ENCODE results near the gene POLR3H.
"Not testable (repeated sequence)": the region's sequence is repeated elsewhere in the genome, so short reads cannot be mapped to it uniquely, and the experiment has no call there.

POLR3H gene, protein sequence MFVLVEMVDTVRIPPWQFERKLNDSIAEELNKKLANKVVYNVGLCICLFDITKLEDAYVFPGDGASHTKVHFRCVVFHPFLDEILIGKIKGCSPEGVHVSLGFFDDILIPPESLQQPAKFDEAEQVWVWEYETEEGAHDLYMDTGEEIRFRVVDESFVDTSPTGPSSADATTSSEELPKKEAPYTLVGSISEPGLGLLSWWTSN

DNA sequence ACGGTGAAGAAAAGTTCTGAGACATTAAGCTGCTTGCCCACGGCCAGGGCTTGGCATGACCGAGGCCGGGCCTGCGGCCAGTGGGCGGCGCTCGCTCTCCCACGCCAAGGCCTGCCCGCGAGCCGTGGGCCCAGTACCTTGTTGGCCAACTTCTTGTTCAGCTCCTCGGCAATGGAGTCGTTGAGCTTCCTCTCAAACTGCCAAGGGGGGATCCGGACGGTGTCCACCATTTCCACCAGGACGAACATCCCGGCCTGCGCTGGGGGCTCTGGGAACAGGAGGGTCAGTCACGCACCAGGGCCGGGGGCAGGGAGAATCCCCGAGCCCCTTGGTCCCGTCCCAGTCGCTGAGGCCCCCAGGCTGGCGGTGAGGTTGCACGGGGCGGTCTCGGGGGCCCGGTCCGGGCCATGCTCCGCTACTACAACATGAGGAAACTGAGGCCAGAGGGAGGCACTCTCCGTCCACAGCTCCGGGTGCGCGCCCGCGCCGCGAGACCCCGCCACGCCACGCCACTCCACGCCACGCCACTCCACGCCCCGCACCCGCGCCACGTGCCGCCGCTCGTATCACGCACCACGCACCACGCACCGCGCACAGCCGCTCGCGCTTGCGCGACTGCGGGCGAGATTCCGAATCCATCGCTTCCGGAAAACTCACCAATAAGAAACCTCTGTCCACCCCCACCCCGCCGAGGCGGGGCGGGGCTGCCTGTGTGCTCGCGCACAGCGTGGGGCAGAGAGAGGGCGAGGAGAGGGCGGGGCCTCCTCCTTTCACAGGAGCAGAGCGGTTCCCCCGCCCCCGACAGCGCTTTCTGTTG is at the start of gene POLR3H:
Gene POLR3H, minus strand, starts transcription at position 617 of the 817 bp plus-strand sequence. Its CDS starts 369 bp downstream, at position 248.
- DNase-seq (ENCODE audit: low read depth in 2 of 2): peak; percentile 90 to 94

DNA sequence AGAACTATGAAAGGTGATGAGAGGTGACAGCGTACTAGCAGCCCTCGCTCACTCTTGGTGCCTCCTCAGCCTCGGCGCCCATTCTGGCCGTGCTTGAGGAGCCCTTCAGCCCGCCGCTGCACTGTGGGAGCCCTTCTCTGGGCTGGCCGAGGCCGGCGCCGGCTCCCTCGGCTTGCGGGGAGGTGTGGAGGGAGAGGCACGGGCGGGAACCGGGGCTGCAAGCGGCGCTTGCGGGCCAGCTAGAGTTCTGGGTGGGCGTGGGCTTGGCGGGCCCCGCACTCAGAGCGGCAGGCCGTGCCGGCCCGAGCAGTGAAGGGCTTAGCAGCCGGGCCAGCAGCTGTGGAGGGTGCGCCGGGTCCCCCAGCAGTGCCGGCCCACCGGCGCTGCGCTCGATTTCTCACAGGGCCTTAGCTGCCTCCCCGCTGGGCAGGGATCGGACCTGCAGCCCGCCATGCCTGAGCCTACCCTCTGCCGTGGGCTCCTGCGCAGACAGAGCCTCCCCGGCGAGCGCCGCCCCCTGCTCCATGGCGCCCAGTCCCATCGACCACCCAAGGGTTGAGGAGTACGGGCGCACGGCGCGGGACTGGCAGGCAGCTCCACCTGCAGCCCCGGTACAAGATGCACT is 49.2 kb upstream of the POLR3H start:
- not testable (repeated sequence) for DNase-seq (ENCODE audit: low read depth in 2 of 2)

DNA sequence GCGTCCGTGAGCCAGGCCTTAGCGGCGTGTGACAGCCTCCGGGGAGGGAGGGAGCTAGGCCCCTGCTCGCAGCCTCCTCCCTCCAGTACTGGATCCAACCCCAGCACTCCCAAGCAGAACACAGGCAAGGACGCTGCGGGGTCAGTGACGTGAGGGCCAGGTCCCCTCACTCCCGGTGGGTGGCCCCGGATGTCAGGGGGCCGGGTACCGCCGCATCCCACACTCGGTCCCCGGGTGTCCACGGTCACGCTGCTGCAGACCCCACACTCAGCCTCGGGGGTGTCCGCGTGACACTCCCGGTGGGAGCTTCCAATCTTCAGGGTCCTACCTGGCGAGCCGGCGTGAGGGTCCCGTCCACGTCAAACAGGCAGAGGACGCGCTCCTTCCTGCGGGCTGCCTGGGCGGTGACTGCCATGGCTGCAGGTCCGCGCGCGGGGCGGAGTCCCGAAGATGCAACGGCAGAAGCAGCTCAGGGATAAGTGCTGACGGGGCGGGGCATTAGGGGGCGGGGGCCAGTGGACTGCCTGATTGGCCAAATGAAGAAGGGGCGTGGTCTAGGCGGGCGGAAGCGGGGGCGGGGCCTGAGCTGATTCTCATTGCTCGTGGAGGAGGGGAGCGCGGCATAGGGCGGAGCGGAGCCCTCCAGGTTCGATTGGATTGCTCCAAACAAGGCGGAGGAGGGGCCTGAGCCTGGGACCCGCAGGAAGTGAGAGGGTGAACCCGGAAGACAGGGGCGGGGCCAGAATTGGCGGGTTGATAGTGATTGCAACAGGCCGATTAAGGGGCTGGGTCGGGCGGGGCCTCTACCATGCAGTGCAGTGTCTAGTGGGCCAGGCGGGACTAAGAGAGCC is 45.3 kb upstream of the POLR3H start, which contains the start of gene PMM1:
Gene PMM1, minus strand, starts transcription at position 450 of the 851 bp plus-strand sequence. Its CDS starts 35 bp downstream, at position 415.
- peak; percentile 100 for DNase-seq (ENCODE audit: low read depth in 2 of 2)

DNA sequence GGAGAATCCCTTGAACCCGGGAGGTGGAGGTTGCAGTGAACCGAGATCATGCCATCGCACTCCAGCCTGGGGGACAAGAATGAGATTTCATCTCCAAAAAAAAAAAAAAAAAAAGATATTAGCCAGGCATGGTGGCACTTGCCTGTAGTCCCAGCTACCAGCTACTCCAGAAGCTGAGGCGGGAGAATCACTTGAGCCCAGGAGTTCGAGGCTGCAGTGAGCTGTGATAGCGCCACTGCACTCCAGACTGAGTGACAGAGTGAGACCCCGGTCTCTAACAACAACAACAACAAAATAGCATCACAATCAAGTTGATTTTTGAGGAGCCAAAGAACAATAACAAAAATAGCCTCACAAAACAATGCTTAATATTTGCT is 43.1 kb upstream of the POLR3H start:
- DNase-seq (ENCODE audit: low read depth in 2 of 2): no peak

DNA sequence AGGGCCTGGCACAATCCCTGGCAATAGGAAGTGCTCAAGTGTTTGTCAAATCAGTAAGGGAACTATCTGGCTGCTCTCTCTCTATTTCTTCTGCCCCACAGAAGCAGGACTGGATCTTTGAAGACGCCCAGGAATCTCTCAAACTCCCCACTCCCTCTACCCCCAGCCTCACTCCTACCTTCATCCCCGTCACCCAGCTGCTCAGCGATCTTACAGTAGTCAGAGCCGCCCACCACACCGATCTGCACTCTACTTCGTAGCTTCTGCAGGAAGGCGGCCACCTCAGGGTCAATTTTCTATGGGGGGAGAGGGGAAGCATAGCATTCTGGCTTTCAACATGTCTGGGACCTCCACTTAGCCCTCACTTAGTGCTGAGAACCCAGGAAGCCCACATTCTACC is 41.6 kb upstream of the POLR3H start:
- no peak for DNase-seq (ENCODE audit: low read depth in 2 of 2)

DNA sequence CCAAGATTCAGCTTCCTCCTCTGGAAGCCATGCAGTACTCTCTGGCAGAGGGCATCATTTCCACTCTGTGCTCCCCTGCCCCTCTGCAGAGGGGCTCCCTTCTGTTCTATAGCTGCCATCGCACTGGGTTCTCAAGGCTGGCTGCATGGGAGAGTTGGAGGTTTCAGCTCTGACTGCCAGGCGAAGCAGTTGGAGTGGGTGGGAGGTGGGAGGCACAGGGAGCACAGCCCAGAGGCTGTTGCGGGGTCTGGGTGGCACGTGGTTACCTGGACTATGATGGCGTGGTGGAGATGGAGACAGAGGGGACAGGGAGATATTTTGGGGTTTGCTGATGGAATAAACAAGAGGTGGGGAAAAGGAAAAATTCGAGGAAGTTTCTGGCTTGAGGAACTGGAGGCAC is 40.6 kb upstream of the POLR3H start:
- DNase-seq (ENCODE audit: low read depth in 2 of 2): no peak

DNA sequence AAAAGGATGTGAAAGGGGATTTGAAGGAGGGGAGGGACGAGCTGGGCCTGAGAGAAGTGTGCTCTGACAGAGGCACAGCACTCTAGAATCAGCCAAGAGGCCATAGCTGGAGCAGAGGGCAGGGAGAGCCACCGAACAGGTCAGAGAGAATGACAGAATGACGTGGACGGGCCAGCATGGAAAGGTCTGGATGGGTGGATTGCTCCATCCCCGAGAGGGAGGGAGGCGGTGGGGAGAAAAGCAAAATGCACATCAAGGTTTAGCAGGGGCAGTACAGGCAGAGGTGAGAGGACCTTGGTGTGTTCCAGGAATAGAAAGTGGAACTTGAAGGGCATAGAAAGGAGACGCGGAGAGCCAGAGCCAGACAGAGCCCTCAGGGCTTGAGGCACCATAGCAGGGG is 38.4 kb upstream of the POLR3H start:
- no peak for DNase-seq (ENCODE audit: low read depth in 2 of 2)

DNA sequence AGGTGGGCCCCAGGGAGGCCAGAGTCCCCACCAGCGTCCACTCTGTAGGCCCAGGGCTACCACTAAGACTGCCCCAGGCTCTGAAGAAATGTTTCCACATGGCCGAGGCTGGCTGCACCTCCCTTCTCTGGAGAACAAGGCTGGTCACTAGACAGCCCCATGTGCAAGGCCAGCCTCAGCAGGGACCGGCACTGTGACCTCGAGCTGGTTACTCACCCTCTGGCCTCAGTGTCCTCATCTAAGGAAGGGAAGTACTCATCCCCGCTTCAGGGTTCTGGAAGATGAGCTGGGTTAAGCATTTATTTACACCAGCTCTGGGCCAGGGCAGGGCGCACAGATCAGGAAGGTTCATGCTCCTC is 35.7 kb upstream of the POLR3H start:
- no peak for DNase-seq (ENCODE audit: low read depth in 2 of 2)

DNA sequence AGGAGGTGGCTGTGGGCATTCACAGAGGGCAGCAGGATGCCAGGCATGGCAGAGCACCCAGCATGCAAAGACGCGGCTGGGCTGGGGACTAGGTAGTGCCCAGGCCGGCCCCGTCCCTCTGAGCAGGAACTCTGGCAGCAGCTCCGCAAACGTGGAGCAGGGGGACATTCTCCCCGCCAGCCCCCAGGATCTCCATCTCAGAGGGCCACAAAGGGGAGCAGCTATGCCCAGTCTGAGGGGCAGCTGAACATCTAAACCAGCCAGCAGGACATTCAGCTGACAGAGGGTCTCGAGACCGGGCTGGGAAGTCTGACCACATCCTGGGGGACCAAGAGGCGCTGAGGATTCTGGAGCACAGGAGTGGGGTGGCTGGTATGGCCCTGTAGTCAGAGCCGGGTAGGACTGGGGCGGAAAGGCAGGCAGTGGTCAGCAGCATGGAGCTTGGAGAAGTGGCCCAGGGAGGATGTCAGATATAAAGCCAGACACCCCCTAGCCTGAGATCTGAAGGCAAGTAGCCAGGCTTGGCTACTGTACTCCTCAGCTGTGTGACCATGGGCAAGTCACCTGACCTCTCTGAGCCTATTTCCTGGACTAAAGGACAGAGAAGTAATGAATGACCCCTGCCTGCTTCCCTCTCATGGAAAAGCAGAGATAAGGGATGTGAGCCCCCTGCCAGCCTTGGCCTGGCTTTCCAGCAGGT is 35.2 kb upstream of the POLR3H start:
- no peak for DNase-seq (ENCODE audit: low read depth in 2 of 2)

DNA sequence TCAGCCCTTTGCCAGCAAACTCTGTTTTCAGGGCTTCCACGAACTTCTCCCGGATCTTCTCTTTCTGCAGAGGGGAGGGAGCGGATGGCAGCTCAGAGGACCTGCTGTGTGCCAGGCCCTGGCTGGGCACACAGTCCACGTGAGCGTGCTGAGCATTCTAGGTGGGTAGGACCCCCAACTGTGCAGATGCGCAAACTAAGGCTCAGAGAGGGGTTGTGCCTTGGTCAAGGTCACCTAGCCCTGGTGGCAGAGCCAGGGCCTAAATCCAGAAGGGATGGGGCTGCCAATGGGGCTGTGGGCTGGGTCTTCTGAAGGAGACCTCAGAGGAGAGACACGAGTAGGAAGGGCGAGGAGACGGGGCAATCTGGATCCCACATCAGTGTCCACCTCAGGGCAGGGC is 34.5 kb upstream of the POLR3H start:
- DNase-seq (ENCODE audit: low read depth in 2 of 2): no peak

DNA sequence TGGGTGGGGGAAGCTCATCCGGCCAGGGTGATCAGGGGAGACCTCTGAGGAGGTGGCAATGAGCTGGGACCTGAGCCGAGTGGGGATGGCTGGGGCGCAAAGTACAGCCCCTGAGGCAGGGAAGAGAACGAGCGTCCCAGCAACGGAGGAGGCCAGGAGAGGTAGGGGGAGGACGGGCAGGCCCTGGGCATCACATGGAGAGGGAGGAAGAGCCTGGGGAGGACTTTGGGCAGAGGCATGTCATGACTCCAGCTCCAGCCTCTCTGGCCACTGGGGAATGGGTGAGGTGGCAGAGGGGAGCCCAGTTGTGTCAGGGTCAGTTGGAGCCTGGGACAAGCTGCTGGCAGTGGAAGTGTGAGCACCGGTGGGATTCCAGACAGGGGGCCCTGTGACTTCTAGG is 33.8 kb upstream of the POLR3H start:
- DNase-seq (ENCODE audit: low read depth in 2 of 2): no peak

DNA sequence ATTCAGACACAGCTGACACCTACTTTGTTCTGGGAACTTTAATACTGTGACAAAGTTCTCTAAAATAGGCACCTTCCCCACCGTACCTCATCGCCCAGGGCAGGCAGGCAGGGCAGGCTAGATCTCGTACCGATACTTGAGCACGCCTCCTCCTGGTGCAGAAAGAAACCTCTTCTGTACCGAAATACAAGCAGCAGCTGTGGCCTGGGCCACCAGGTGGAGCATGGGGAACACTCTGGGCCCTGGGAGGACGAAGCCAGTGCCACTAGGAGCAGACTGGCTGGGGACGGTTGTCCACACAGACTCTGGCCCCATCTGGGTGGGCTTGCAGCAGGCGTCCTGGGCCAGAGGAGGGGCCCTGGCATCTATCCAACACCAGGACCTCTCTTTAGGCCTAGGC is 32.6 kb upstream of the POLR3H start:
- DNase-seq (ENCODE audit: low read depth in 2 of 2): no peak

DNA sequence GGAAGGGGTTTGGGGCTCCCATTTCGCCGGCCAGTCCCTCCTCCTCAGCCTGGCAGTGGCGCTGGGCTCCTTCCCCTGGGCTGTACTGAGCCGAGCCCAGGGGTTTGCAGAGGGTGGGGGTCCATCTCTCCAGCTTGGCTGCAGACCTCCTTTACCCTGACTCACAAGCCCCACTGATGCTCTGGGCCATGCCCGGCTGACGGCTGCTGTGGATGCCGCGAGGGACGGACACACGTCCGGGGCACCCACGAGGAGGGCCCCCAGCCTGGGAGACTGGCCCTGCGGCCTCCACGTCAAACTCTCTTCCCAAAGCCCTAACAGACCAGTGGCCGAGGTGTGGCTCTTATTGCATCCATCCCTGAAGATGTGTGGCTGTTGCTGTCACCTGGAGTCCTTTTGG is 31.3 kb upstream of the POLR3H start:
- DNase-seq (ENCODE audit: low read depth in 2 of 2): no peak

DNA sequence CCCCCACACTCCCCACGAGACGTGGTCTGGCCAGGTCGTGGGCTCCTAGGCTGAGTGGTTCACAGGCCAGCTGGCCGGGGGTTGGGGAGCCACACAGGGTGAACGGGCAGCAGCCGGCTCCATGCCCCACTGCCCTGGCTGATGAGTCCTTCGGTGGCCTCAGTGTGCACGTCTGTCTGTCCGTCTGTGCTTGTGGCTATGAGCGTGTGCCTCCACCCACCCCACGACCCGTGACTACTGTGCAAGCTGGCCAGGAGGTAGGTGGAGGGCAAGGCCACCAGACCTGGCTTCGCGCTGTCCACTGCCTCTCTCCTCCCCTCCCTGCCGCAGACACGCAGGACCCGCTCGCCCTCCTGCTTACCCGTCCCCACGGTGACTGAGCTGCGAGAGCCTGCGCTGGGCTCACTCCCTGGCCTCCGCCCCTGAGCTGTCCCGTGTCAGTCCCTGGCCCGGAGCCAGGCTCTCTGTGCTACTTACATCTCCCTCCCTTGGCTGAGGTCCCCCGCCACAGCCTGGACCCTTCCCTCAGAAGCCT is 30.6 kb upstream of the POLR3H start:
- DNase-seq (ENCODE audit: low read depth in 2 of 2): no peak

DNA sequence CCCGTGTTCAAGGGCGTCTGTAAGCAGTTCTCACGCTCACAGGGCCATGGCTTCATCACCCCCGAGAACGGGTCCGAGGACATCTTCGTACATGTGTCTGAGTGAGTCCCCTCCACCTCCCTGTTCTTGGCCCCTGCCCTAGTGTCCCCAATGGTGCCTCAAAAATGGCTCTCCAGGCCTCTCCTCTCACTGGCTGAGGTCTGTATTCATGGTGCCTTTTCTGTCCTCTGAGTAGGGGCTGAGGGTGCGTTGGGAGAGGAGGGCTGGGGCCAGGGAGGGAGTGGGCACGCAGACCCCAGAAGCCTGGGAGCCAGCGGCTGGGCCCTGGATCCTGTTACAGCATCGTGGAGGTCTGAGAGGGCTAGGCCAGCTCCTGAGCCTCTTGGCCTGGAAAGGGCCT is 29.4 kb upstream of the POLR3H start:
- no peak for DNase-seq (ENCODE audit: low read depth in 2 of 2)

DNA sequence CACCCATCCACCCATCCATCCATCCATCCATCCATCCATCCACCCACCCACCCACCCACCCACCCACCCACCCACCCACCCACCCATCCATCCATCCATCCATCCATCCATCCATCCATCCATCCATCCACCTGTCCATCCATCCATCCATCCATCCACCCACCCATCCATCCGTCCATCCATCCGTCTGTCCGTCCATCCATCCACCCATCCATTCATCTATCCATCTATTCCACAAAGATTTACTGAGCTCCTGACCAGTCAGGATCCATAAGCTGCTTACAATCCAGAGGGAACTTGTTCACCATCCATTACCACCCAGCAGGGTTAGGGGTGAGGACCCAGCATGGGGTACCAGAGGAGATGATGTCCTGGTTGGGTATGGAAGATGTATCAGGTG is 28.0 kb upstream of the POLR3H start:
- DNase-seq (ENCODE audit: low read depth in 2 of 2): not testable (repeated sequence)

DNA sequence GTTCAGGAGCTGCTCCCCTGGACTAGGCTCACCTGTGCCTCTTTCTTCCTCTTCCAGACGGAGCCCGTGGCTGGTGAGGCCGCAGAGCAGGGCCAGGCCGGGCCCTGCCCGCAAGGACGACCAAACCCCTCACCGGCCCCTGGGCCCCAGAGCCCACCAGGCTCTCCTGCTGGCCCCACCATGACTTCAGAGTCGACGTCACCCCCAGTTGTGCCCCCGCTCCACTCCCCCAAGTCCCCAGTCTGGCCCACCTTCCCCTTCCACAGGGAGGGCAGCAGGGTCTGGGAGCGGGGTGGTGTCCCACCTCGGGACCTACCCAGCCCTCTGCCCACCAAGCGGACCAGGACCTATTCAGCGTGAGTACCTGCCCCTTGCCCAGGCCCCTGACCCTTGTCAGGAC is 27.5 kb upstream of the POLR3H start:
- DNase-seq (ENCODE audit: low read depth in 2 of 2): no peak

DNA sequence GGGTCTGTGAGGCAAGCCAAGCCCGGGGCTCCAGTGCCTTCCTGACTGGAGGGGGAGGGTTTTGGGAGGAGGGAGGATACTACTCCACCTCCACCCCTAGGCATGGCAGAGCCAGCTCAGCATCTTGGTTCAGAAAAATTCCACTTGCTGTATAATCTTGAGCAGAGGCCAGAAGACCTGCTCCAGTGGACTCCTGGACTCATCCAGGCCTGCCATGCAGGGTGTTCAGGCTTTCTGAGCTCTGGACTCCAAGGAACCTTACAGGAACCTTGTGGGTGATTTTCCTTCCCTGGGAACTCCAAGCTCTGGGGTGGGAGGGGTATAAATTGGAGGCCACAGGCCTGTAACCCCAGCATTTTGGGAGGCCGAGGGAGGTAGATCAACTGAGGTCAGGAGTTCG is 26.0 kb upstream of the POLR3H start:
- DNase-seq (ENCODE audit: low read depth in 2 of 2): no peak

DNA sequence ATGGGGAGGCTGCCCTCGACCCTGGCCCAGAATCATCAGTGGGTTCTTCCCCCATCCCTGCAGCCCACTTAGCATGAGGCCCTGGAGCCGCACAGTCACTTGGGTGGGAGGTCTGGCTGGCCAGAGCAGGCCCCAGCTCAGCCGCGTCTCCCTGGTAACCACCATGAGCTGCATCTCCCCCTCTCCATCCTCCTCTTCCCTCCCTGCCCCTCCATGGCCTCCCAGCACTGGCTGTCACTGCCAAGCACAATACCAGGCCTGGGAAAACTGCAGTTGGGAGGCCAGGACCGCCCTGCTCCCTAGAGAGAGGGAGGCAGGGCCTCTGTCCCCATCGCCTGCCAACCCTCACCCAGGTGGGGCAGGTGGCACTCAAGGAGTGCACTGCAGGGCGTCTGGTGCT is 24.5 kb upstream of the POLR3H start:
- DNase-seq (ENCODE audit: low read depth in 2 of 2): no peak

DNA sequence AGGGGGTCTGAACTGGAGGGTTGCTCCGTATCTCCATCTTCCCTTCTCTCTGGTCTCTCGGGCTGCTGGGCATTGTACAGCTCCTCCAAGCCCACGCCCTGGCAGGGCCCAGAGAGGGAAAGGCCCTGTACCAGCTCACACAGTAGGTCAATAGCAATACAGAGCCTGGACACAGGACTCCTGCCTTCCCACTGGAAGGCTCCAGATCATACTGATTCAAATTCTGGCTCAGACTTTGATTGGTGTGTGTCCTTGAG is 23.2 kb upstream of the POLR3H start:
- no peak for DNase-seq (ENCODE audit: low read depth in 2 of 2)

DNA sequence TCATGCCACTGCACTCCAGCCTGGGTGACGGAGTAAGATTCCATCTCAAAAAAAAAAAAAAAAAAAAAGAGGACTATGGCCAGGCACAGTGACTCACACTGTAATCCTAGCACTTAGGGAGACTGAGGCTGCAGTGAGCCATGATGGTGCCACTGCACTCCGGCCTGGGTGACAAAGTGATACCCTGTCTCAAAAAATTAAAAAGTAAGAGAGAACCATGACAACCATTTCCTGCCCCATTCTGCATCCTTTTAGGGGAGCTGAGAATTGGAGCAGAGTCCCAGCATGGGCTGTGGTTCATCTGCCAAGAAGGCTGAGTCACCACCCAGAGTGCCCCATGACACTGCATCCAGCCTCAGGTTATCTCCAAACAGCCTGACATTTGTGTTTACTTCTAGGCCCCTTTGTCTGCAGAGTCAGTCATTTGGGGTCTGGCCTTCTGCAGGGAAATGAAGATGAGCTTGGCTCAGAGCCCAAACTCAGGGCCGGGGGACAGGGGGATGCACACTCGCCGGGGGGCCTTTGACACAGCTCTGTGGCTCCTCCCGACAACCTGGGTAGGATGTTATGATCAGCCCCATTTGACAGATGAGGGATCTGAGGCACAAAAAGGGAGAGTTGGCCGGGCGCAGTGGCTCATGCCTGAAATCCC is 21.3 kb upstream of the POLR3H start:
- DNase-seq (ENCODE audit: low read depth in 2 of 2): no peak
